Neural cell (in vitro differentiated cells): Measurements from ENCODE around the gene GZMA. TPM values are rescaled to one million over a fixed set of nuclear protein-coding genes. Genes with fewer than 3 reads are reported as not detected.

Source experiments
- H2AFZ ChIP-seq: fragments of 200-600, 300-800 bp; sonication (generic), shearing (Covaris generic); 2 replicates; pipeline ENCODE4 v1.6.0; 2014; ENCODE audit warnings: low read depth, mild to moderate bottlenecking, antibody characterized with exemption, low read length, moderate library complexity
- H3F3A ChIP-seq: fragments of 200-600 bp; shearing (Covaris generic); 2 replicates; pipeline ENCODE4 v1.6.1; 2016; ENCODE audit warnings: mild to moderate bottlenecking, moderate library complexity, mixed read lengths, antibody characterized with exemption, low read length; ENCODE audit not compliant: insufficient read depth, poor library complexity, severe bottlenecking
- H3K27ac ChIP-seq: fragments of 200-600, 300-800 bp; sonication (generic), shearing (Covaris generic); 2 replicates; pipeline ENCODE4 v1.5.1; 2014; ENCODE audit warnings: mild to moderate bottlenecking, low read length, moderate library complexity
- H3K27me3 ChIP-seq: fragments of 300-800, 200-600 bp; sonication (generic), shearing (Covaris generic); 2 replicates; pipeline ENCODE4 v1.6.0; 2014; ENCODE audit warnings: mild to moderate bottlenecking, low read depth, low read length, moderate library complexity; ENCODE audit not compliant: insufficient read depth
- H3K36me3 ChIP-seq: fragments of 300-800, 200-600 bp; sonication (generic), shearing (Covaris generic); 2 replicates; pipeline ENCODE4 v1.5.1; 2014; ENCODE audit warnings: mild to moderate bottlenecking, antibody characterized with exemption, low read length, moderate library complexity; ENCODE audit not compliant: insufficient read depth
- H3K4me2 ChIP-seq: fragments of 300-800, 200-600 bp; sonication (generic), shearing (Covaris generic); 2 replicates; pipeline ENCODE4 v1.6.0; 2014; ENCODE audit warnings: mild to moderate bottlenecking, low read length
- H3K4me3 ChIP-seq: fragments of 300-800, 200-600 bp; sonication (generic), shearing (Covaris generic); 2 replicates; pipeline ENCODE4 v1.5.1; 2014; ENCODE audit warnings: mild to moderate bottlenecking, low read length, moderate library complexity
- H3K79me2 ChIP-seq: fragments of 200-600 bp; shearing (Covaris generic); replicated peaks from 2 replicates; pipeline ENCODE4 v1.6.0; 2014; ENCODE audit warnings: mild to moderate bottlenecking, low read length, moderate library complexity; ENCODE audit not compliant: insufficient read depth
- H3K9ac ChIP-seq: fragments of 300-800, 200-600 bp; sonication (generic), shearing (Covaris generic); 2 replicates; pipeline ENCODE4 v1.6.1; 2016; ENCODE audit warnings: mild to moderate bottlenecking, low read length, mixed read lengths
- H3K9me2 ChIP-seq: fragments of 200-600 bp; shearing (Covaris generic); 2 replicates; pipeline ENCODE4 v1.6.1; 2016; ENCODE audit warnings: mild to moderate bottlenecking, low read length, mixed read lengths; ENCODE audit not compliant: insufficient read depth
- H3K9me3 ChIP-seq: fragments of 200-600, 300-800 bp; sonication (generic), shearing (Covaris generic); 2 replicates; pipeline ENCODE4 v1.6.1; 2016; ENCODE audit warnings: mild to moderate bottlenecking, mixed run types, low read length, moderate library complexity, mixed read lengths
- H4K20me1 ChIP-seq: fragments of 200-600 bp; shearing (Covaris generic); 2 replicates; pipeline ENCODE4 v1.6.1; 2016; ENCODE audit warnings: mild to moderate bottlenecking, mixed run types; ENCODE audit not compliant: insufficient read depth
- CTCF ChIP-seq: fragments of 450-650 bp; IDR thresholded peaks from 2 replicates; pipeline ENCODE4 v1.5.1; 2014; ENCODE audit warnings: antibody characterized with exemption, mild to moderate bottlenecking, moderate library complexity; ENCODE audit not compliant: poor library complexity, severe bottlenecking
- EP300 ChIP-seq: fragments of 450-650 bp; conservative IDR thresholded peaks from 2 replicates; pipeline ENCODE4 v1.6.1; 2014; ENCODE audit warnings: antibody characterized with exemption, mild to moderate bottlenecking, moderate library complexity; ENCODE audit not compliant: poor library complexity, severe bottlenecking
- EZH2 ChIP-seq: fragments of 200-600, 300-800 bp; shearing (Covaris generic), sonication (generic); IDR thresholded peaks from 2 replicates; pipeline ENCODE4 v1.6.1; 2014; ENCODE audit warnings: antibody characterized with exemption, low read length, borderline replicate concordance, mild to moderate bottlenecking; ENCODE audit not compliant: insufficient read depth, poor library complexity, severe bottlenecking
- MXI1 ChIP-seq: fragments of 450-650 bp; conservative IDR thresholded peaks from 2 replicates; pipeline ENCODE4 v1.6.1; 2014; ENCODE audit warnings: antibody characterized with exemption, mild to moderate bottlenecking; ENCODE audit not compliant: poor library complexity, severe bottlenecking
- POLR2AphosphoS5 ChIP-seq: IDR thresholded peaks from 2 replicates; pipeline ENCODE4 v1.6.1; 2012
- RAD21 ChIP-seq: fragments of 450-650 bp; conservative IDR thresholded peaks from 2 replicates; pipeline ENCODE4 v1.6.1; 2014; ENCODE audit warnings: antibody characterized with exemption, mild to moderate bottlenecking, moderate library complexity
- REST ChIP-seq: IDR thresholded peaks from 2 replicates; pipeline ENCODE4 v1.6.1; 2012; ENCODE audit warnings: borderline replicate concordance
- SMC3 ChIP-seq: fragments of 450-650 bp; conservative IDR thresholded peaks from 2 replicates; pipeline ENCODE4 v1.6.1; 2014; ENCODE audit warnings: antibody characterized with exemption, mild to moderate bottlenecking, moderate library complexity; ENCODE audit not compliant: poor library complexity
- TAF1 ChIP-seq: IDR thresholded peaks from 2 replicates; pipeline ENCODE4 v1.6.1; 2012; ENCODE audit warnings: low read depth
- polyA plus RNA-seq: library from polyadenylated mRNA; depleted of rRNA; stranded (reverse); fragments of >200 nt; gene quantifications from 2 replicates; pipeline ENCODE4 v1.2.3, GENCODE V29; 2014

The GZMA gene
- polyA plus RNA-seq, 1 donor from 2014 or later, result not detected

DNA sequence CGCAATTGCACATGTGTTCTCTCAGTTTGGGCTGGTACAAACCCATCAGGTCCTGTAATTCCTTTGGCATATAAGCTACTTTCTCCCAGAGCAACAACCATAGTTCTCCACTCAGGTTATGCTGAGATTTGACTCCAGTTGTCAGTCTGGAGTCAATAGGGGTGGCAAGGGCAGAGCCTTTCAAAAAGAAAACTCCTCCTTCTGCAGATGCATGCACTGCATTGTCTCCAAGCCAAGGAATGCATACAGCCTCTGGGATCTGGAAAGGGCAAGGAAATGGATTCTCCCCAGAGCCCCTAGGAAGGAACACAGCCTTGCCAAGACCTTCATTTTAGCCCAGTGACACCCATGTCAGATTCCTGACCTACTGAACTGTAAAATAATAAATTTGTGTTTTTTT lies 31.0 kb upstream of the GZMA start:
- Histone ChIP-seq H4K20me1 (no peaks in the 10 kb centered on the region), H3K9me2 (no peaks in the 10 kb centered on the region), H2AFZ (no peak overlapping the region), H3K9ac (no peak overlapping the region), H3K9me3 (no peaks in the 10 kb centered on the region), H3K36me3 (no peaks in the 10 kb centered on the region), H3K4me2 (no peak overlapping the region), H3K27me3 (no peaks in the 10 kb centered on the region), H3K4me3 (no peak overlapping the region), H3K79me2 (no peaks in the 10 kb centered on the region), H3K27ac (no peak overlapping the region), H3F3A (no peaks in the 10 kb centered on the region)
- TF ChIP-seq TAF1, result no peak
- TF ChIP-seq EP300, result no peak
- no peak for TF ChIP-seq POLR2AphosphoS5
- no peak for TF ChIP-seq EZH2
- no peak for TF ChIP-seq MXI1
- TF ChIP-seq RAD21, result no peak

DNA sequence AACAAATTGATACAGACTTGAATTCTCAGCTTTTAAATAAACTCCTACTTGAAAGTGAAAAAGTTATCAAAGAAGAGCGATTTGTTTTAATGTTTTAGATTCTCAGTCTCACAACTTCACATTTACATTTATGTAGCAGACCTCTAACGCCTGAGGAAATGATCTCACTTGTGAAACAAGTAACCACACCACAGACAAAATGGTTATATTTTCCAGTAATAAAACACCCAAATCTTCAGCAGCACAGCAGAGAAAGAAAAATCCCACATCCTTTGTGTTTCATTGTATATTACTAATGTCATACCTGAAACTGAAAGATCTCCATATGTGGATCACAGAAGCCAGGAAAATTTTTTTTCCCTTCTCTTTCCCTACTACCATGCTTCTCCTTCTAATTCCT lies 29.8 kb upstream of the GZMA start:
- H4K20me1 ChIP-seq, result no peaks in the 10 kb centered on the region
- no peak overlapping the region for H2AFZ ChIP-seq
- no peaks in the 10 kb centered on the region for H3K36me3 ChIP-seq
- H3F3A ChIP-seq, result no peaks in the 10 kb centered on the region
- no peaks in the 10 kb centered on the region for H3K27me3 ChIP-seq
- H3K79me2 ChIP-seq, result no peaks in the 10 kb centered on the region
- no peak overlapping the region for H3K27ac ChIP-seq
- no peaks in the 10 kb centered on the region for H3K9me2 ChIP-seq
- TF ChIP-seq SMC3 (no peak), RAD21 (no peak), EZH2 (no peak), CTCF (no peak)
- H3K9me3 ChIP-seq, result no peaks in the 10 kb centered on the region
- H3K9ac ChIP-seq, result no peak overlapping the region
- no peak overlapping the region for H3K4me3 ChIP-seq
- H3K4me2 ChIP-seq, result no peak overlapping the region

DNA sequence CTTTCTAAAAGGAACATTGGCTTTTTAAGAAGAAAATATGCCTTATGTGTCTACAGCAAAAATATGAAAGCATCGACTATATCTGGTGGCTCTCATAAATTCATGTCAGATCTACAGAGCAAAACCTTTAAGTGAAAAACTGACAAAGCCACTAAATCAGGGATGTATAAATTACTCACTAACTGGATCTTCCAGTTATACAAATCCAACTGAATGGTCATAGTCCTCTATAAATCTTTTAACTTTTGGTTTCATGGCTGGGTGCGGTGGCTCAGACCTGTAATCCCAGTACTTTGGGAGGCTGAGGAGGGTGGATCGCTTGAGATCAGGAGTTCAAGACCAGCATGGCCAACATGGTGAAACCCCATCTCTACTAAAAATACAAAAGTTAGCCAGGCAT lies 29.2 kb upstream of the GZMA start:
- H3K4me2 ChIP-seq, result no peak overlapping the region
- no peaks in the 10 kb centered on the region for H3K9me2 ChIP-seq
- H3K27ac ChIP-seq, result no peak overlapping the region
- H3K4me3 ChIP-seq, result no peak overlapping the region
- no peaks in the 10 kb centered on the region for H3K79me2 ChIP-seq
- TF ChIP-seq SMC3 (no peak), POLR2AphosphoS5 (no peak), EP300 (no peak), EZH2 (no peak), MXI1 (no peak), CTCF (no peak), TAF1 (no peak), REST (no peak), RAD21 (no peak)
- no peaks in the 10 kb centered on the region for H3K36me3 ChIP-seq
- no peaks in the 10 kb centered on the region for H4K20me1 ChIP-seq
- no peak overlapping the region for H2AFZ ChIP-seq
- H3K27me3 ChIP-seq, result no peaks in the 10 kb centered on the region
- no peaks in the 10 kb centered on the region for H3F3A ChIP-seq
- no peak overlapping the region for H3K9ac ChIP-seq
- no peaks in the 10 kb centered on the region for H3K9me3 ChIP-seq
